K562 treated with DMSO at 1 percent for 12 hours (cell line): ENCODE measurements around the gene RYK. TPM values are rescaled to one million over a fixed set of nuclear protein-coding genes. Genes with fewer than 3 reads are reported as not detected.

Source experiments
- total RNA-seq: library from RNA; unstranded; fragments of 300-600 nt; gene quantifications from 2 replicates; pipeline ENCODE4 v1.2.3, GENCODE V29; 2022; ENCODE audit not compliant: insufficient read depth

Gene RYK
- total RNA-seq: 4.1 and 9.0 TPM in 2 replicates

GRCh38 chr3:134250717-134251220 lies at the start of gene RYK:
Gene RYK (minus strand): TSS chr3:134250859. CDS start chr3:134250654, 205 bp downstream.

Other genes with a start within 250 kb of the RYK start
- not detected in 2 replicates for gene SLCO2A1, start 220.9 kb downstream of the RYK start, total RNA-seq
- not detected in 2 replicates for gene AMOTL2, start 123.6 kb upstream of the RYK start, total RNA-seq
- gene ANAPC13, start 235.1 kb upstream of the RYK start, total RNA-seq: 39.5 and 49.5 TPM in 2 replicates
- 8.2 and 10.4 TPM in 2 replicates for gene CEP63, start 235.2 kb upstream of the RYK start, total RNA-seq